Measurements from ENCODE around the gene DNER. TPM values are rescaled to one million over a fixed set of nuclear protein-coding genes. Genes with fewer than 3 reads are reported as not detected.

Gene DNER
- total RNA-seq, 1 experiment from 2014 or later = 2.9 TPM

DNA sequence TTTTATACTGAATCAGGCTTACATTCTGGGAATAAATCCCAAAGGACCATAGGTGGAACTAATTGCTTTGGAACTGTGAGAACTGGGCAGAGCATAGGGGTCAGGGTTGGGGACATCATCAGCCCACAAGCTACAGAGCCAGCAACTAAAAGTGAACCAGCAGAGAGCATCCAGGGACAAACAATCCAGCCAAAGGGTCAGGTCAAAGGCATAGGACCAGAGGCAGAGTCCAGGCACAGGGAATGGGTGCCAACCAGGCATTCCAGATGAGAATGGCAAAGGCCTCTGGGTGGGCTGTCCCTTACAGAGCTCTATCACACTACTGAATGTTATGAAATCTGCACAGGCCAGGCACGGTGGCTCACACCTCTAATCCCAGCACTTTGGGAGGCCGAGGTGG, 12.3 kb upstream of the DNER start:
- Histone ChIP-seq H3K36me3 (ENCODE audit: control insufficient read depth in 1 of 2, insufficient read depth in 2 of 2, low read length in 2 of 2) (no peaks in the 10 kb centered on the region), H3K9ac (ENCODE audit: low read length) (no peak overlapping the region), H3K9me2 (ENCODE audit: insufficient read depth) (no peaks in the 10 kb centered on the region), H3K9me3 (ENCODE audit: control insufficient read depth in 1 of 2, insufficient read depth in 1 of 2, low read depth in 1 of 2, low read length in 2 of 2) (no peaks in the 10 kb centered on the region), H3K4me2 (ENCODE audit: low read length) (no peak overlapping the region), H3K4me3 (replicated peaks in 1 of 2; ENCODE audit: low read depth in 1 of 2, low read length in 2 of 2) (no peak overlapping the region), H3K27ac (ENCODE audit: low read depth, low read length) (no peak overlapping the region), H3K79me2 (ENCODE audit: insufficient read depth, low read length) (no peaks in the 10 kb centered on the region), H3K27me3 (ENCODE audit: insufficient read depth, low read length) (no peaks in the 10 kb centered on the region), H3K4me1 (ENCODE audit: control insufficient read depth in 1 of 2, insufficient read depth in 2 of 2, low read length in 2 of 2) (peaks cover 0 to 8% of the 10 kb centered on the region in 2 experiments; a peak in 1 of 4 replicates), H2AFZ (ENCODE audit: low read depth, low read length, poor library complexity, severe bottlenecking) (no peak overlapping the region), H4K20me1 (ENCODE audit: insufficient read depth) (no peaks in the 10 kb centered on the region)
- DNase-seq (ENCODE audit: low read depth, low spot score) = no peak
- TF ChIP-seq CBX3 (IDR thresholded peaks at IDR 0.05; ENCODE audit: low read depth) = no peak
- no peak for TF ChIP-seq POLR2AphosphoS5 (IDR thresholded peaks at IDR 0.05; ENCODE audit: low read depth, low read length)
- no peak for TF ChIP-seq ZBTB33 (IDR thresholded peaks at IDR 0.05; ENCODE audit: extremely low read depth, insufficient replicate concordance, low read length)
- TF ChIP-seq ZNF274 (IDR thresholded peaks at IDR 0.05; ENCODE audit: low read depth, low read length) = no peak
- TF ChIP-seq REST (IDR thresholded peaks at IDR 0.05; ENCODE audit: low read depth) = no peak
- no peak for TF ChIP-seq EZH2phosphoT487 (IDR thresholded peaks at IDR 0.05; ENCODE audit: borderline replicate concordance)
- no peak for TF ChIP-seq YY1 (IDR thresholded peaks at IDR 0.05; ENCODE audit: extremely low read depth, insufficient replicate concordance, low read depth, low read length)
- 0 out of 2 replicates have a peak, but pooled peaks have one; percentile 27 for ATAC-seq
- ChIA-PET RAD21 (ENCODE audit: low non-redundant PET in 1 of 2, low total read pairs in 2 of 2, uncharacterized antibody in 2 of 2, unreplicated experiment in 2 of 2) (no interaction called here), POLR2A (no interaction called here), CTCF (no interaction called here)
- BruUV-seq (replicated peaks) = no TSS peak
- intact Hi-C loops (cut with micrococcal nuclease) = no loop called here

Data from HCT116 (cell line).